Renal cortical epithelial cell (primary cell): ENCODE data around the gene BICD1. TPM values are rescaled to one million over a fixed set of nuclear protein-coding genes. Genes with fewer than 3 reads are reported as not detected.
"Not testable (repeated sequence)": the region's sequence is repeated elsewhere in the genome, so short reads cannot be mapped to it uniquely, and the experiment has no call there.

Source experiments
- DNase-seq: peaks from one replicate; pipeline ENCODE4 v3.0.0-alpha.2; 2011; ENCODE audit warnings: low read depth
- total RNA-seq: library from RNA; depleted of rRNA; stranded (reverse); fragments of >200 nt; gene quantifications from 2 replicates; pipeline ENCODE4 v1.2.3, GENCODE V29; 2014

Gene BICD1
- total RNA-seq, 1 donor from 2014 or later: 64.0 TPM

DNA sequence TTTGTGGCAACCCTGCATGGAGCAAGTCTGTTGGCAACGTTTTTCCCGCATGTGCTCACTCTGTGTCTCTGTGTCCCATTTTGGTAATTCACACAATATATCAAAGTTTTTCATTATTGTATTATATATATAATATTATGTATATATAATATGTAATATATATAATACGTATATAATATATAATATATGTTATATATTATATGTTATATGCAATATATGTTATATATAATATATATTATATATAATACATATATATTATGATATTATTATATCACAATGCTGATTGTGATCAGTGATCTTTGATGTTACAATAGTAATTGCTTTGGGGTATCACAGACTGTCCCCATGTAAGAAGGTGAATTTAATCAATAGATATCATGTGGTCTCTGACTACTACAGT is 84.8 kb downstream of the BICD1 start:
- DNase-seq: no peak

DNA sequence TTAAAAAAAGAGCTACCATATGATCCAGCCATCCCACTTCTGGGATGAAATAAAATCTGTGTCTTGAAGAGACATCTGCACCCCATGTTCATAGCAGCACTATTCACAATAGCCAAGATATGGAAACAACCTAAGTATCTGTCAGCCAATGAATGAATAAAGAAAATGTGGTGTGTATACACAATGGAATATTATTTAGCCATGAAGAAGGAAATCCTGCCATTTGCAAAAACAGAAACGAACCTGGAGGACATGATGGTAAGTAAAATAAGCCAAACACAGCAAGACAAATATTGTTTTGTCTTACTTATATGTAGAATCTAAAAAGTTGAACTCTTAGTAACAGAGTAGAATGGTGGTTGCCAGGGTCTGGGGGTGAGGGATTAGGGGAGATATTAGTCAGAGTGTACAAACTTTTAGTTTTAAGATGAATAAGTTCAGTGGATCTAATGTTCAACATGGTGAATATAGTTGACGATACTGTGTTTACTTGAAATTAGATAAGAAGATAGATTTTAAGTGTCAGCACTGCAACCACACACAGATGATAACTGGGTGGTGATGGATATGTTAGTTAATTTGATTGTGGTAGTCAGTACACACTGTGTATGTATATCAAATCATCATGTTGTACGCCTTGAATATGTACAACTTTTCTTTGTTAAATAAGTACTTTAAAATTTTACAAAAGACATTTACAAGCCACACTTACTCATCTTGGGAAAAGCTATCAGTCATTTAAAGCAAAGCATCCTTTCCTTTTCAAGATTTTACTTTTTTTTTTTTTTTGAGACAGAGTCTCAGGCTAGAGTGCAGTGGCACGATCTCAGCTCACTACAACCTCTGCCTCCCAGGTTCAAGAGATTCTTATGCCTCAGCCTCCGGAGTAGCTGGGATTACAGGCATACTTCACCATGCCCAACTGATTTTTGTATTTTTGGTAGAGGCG is 89.9 kb downstream of the BICD1 start:
- no peak for DNase-seq

DNA sequence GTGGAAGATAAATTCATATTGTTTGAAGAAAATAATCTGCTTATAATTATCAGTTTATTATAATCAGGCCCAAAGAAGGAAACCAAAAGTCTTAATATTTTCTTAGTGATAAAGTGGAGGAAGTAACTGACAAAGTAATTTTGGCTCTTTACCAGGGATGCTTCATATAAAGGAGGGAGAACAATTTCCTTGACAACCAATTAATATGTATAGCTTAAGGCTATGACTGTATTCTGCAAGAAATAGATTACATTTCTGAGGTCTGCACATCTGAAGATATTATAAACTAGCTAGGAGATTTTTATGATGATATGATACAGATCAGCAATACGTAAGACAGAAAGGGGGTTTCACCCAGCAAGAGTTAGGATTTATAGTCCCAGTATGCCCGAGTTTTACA is 90.8 kb downstream of the BICD1 start:
- DNase-seq: no peak

DNA sequence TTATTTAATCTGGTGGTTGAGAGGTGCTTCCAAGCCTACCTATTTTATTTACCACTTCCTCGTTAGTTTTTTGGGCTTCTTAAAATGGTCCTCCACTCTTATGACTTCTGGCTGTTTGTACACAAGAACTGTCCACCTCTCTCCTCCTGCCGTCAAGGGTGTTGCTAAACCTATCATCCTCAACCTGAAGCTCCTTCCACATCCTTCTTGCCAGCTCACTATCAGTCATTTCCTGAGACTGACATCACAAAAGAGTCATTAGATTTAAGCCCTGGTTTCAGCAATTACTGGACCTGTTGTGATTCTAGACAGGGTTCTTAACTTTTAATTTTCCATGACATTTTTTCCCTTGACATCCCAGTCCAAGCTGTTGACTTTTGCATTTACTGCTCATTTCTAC is 91.9 kb downstream of the BICD1 start:
- peak; percentile 61 for DNase-seq

DNA sequence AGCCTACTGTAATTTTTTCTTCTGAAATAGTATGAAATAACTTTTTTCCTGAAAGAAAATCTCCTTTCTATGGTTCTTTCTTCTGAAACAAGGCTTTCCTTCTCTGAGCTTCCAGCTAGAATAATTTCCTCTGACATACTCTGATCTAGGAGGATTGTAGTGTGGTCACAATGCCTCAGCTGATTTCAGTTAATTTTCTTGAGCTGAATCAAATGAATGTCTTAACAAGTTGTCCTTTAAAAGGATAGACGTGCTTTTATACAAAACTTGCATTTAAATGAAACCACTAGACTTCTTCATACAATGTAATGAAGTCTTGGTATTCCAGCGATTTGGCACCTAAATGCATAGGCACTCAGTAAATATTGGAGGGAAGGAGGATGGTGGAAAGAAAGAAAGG is 94.4 kb downstream of the BICD1 start:
- no peak for DNase-seq

DNA sequence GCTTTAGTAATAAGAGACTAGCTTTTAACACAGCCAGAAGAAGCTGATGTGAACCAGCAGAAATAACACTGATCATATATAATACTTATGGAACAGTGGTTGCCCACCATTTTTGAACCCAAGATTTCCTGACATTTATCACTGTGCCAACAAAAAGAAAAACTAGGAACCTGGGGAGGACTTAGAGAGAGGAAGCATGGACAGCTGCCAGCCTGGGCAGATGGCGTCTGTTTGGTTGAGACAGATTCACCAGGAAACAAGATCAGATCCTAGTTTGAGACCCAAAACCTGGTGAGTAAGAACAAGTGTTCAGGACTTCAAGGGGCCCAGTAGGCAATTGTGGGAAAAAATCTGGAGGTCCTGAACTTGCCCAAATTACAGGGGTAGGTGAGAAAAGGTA is 95.3 kb downstream of the BICD1 start:
- DNase-seq: no peak

DNA sequence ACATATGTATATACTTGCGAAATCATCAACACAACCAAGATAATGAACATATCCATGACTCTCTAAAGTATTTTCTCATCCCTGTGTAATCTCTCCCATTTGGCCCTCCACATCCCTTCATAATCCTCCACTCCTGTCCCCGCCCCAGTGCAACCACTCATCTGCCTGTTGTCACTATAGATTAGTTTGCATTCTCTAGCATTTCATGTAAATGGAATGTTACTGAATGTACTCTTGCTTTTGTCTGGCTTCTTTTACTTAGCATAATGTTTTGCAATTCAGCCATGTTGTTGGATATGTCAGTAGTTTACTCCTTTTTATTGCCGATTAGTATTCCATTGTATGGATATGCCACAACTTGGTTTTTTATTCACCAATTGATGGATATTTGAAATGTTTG is 99.1 kb downstream of the BICD1 start:
- no peak for DNase-seq

DNA sequence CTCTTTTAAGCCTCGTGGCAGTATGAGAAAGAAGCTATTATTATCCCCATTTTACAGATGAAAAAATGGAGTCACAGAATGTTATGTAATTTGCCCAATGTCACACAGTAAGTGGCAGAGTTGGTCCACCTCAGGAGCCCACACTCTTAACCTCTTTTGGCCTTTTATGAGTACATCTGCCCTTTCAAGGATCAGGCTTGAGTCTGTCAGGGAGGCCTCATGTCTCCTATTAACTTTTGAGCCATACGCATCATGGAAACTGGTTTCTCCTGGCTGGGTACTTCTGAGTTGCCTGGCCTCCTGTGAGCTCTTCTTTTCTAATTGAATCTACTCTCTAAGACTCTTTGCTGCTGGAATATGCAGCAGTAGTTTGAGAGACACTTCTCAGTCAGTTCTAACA is 101.7 kb downstream of the BICD1 start:
- no peak for DNase-seq

DNA sequence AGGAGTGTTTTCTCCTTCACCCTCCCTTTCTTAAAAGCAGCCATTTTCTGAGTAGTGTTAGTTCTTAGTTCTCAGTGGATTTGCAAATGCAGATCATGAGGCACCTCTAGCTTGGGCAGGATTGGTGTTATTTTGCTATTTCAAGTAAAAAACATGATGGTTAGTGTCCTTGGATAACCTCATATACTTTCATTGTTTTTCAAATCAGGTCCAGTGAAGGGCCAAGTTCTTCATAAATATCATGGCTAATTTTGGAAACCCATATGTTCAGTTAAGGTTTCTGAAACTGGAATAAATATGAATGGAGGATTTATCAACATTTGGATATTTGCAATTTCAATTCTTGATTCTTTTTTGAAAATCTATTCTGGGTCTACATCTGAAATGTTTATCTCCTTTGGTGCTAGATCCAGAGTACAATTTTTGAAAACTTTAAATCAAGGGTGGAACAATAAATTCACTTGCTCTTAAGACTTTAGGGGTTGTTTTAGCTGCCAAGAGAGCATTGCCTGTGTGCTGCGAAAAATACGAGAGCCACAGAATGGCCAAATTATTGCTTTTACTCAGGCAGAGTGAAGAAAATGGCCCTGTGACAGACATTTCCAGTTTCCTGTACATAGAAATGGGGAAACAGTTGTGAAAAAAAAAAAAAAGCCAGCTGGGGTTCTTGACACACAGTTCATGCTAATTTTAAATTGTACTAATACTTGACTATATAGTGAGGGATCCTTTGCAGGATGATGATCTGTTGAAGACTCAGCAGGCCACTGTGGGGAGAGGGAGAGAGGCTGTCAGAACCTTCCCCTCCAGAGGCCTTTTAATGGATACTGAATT is 104.6 kb downstream of the BICD1 start:
- no peak for DNase-seq

DNA sequence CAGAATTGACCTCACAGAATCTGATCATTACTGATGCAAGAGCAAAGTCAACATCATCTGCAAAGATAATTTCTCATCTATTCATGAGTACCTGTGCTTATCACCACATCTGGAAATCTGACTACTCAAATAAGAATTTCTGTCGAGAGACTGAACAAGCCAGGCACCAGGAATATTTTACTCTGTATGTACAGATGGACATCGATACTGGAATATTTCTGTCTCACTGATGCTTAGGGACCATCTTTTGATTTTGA is 105.2 kb downstream of the BICD1 start:
- no peak for DNase-seq

DNA sequence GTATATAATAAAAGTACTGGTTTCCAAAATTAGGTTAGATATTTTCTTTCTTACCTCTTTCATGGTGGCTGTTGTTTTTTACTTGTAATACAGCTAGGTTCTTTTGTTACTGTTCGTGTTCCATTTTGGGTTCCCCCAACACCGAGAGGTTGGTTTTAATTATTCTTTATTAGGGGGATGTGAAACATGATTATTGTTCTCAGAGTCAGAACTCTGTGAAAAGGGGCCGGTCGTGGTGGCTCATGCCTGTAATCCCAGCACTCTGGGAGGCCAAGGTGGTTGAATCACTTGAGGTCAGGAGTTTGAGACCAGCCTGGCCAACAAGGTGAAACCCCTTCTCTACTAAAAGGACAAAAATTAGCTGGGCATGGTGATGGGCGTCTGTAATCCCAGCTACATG is 108.1 kb downstream of the BICD1 start:
- no peak for DNase-seq

DNA sequence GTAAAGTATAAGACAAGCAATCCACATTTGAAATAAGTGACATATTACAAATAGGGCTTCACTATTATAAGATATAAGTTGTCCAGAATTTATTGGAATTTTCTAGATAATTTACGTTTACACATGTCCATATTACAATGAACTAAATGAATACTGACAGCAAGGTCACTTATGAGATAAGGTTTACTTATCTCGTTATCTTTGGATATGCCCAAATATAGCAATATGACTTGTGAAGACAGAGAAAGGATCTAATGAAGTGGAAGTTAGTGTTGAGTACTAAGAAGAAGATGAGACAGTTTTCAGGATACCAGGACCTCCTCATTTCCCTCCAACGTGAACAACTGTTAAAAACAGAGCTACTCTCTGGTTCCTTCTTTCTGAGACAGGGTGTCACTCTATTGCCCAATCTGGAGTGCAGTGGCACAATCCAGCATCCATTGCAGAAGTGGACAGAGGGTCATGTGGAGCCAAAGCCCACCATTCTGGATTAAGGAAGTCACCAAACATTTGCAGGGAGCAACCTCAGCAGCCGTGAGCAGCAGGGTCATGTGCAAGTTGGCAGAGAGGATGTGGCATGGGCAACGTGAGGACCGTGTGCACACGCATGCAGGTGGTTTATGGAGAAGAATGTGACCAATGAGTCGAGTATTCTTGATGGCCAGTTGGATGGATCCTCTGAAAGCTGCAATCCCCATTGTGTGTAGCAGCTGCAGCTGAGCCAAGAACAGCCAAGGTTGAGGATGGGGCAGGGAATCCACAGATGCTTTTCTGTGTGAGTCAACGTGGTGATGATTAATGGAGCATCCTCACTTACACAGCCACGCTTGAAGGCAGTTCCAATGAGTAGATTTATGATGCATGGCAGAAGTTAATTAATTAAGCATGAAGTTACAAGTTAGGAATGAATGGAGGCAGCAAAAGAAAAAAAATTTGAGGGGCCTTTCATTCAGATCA is 111.0 kb downstream of the BICD1 start:
- peak; percentile 98 for DNase-seq

DNA sequence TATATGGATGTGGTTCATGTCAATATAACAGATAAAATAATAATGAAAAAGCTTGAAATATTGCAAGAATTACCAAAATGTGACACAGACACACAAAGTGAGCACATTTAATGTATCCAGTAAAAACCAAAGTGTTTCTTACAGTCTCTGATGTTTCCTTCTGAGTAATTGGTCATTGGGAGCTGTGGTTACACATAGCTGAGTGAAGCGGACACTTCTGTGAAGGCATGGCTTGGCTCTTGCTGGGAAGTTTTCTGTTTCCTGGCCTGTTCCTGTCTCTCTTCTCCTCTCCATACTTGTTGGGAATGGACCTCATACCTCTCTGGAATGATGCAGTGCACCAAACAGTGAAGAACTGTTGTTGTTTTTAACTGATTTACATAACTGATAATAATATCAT is 117.3 kb downstream of the BICD1 start:
- no peak for DNase-seq

DNA sequence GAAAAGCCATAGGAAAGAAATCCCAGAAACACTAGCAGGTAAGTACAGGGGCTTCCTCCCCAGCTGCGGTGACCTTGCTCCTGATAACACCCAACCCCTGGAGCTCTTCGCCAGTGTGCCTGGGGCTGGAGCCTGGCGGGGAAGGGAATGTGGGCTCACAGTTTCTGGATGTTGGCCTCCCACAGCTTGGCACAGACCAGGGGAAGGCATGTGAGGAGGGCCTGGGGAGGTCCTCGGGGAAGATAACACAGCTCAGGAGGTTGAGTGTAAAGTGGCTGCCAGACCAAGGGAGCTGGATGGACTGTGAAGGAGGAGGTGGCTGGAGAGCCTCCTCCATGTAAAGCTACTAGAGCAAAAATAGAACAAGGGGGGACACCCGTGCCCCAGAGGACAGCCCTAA is 120.1 kb downstream of the BICD1 start:
- no peak for DNase-seq

DNA sequence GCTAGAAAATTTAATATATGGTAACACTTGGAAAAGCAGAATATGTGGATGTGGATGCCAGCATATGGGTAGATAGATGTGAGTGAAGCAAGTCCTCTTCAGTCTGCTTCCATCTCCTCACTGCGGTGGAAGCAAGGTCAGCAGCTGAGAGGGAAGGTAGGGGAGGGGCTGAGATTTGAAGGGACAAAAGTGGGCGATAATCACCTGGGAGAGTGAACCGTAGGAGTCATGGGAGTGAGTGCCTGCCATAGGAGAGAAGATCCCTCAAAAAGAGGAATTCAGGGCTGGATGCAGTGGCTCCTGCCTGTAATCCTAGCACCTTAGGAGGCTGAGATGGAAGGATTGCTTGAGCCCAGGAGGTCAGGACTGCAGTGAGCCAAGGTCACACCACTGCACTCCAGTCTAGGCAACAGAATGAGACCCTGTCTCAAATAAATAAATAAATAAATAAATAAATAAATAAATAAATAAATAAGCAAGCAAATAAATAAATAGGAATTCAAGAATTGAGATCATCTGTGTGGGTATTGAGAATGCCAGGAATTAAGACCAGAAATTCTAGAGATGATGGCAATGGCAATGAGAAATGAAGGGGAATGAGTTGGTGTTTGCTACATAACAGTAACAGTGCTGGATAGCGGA is 123.4 kb downstream of the BICD1 start:
- no peak for DNase-seq

DNA sequence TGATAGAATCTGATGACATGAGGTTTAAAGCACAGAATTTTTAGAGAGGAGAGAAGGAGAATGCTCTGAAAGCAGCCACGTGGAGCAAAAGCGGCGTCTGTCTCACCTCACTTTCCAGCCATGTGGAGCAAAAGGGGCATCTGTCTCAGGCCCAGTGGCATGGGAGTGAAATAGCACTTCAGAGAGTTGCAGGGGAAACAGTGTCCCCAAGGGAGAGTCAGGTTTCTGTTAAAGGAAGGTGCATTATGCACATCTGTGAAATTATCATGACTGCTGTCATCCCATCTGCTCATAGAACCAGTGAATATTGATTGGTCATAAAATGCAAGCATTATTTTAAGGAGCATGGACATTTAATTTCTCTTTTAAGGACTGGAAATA is 124.0 kb downstream of the BICD1 start:
- DNase-seq: no peak

DNA sequence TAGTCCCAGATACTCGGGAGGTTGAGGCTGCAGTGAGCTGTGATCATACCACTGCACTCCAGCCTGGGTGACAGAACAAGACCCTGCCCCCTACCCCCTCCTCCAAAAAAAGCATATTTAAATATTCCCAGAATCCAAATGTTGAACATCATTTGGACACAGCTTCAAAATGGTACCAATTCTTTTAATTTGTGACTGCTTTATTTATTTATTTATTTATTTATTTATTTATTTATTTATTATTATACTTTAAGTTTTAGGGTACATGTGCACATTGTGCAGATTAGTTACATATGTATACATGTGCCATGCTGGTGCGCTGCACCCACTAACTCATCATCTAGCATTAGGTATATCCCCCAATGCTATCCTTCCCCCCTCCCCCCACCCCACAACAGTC is 124.7 kb downstream of the BICD1 start:
- not testable (repeated sequence) for DNase-seq

DNA sequence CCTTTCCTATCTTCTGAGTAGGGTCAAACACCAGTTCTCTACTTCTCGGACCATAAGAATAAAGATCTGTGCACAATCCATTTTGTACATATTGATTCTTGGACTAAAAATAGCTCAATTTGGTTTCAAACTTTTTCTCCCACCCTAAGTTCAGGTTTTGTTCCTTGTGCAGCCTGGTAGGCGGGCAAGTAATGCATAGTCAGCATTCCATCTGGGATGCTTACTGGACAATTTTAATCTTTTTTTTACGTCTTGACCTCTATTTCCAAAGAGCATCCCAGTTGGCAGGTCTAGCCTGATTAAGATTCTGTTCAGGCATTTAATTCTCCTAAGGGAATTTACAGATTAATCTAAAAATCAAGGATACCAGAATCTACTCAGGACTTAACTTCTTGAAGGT is 126.9 kb downstream of the BICD1 start:
- no peak for DNase-seq

DNA sequence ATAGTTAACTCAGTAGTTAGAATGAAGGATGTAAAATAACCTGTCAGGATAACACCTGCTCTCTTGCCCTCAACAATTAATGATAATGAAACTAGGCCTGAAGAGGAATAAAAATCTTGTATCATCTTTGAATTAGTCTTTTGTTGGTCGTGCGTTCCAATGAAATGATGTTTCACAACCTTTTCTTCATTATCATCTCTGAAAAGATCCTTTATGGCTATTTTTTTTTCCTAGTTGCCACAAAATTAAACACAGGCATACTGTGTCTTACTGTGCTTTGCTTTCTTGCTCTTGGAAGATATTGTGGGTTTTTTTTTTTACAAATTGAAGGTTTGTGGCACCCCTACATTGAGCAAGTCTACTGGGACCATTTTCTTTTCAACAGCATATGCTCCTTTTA is 128.6 kb downstream of the BICD1 start:
- no peak for DNase-seq

DNA sequence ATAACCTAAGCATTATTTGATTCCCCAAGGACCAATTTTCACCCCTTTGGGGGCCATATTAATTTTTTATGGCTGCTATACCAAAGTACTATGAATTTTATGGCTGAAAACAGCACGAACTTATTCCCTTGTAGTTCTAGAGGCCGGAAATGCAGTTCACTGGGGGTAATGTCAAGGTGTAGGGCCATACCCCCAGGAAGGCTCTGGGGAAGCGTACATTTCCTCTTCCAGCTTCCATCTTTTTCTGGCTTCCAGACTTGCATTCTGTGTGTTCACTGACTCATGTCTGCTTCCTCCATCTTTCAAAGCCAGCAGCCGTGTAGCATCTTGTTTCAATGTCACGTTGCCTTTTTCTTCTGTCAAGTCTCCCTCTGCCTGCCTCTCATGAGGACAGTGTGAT is 133.5 kb downstream of the BICD1 start:
- DNase-seq: no peak

DNA sequence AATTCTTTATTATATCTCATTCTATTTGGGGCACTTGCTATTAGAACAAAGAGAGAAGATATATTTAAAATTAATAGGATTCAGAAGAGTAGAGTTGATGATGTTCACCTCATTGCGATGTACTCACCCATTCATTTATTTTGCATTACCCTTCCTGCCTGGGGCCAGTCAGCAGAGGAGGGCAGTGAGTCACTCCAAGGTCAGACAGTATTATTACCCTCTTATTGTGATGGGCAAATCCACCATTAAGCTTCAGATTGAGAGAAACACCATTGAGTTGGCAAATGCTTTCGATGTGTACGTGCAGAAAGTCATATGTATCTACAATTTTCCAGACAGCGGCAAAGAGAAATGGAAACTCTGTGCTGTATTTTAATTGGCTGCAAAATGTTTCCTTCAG is 134.2 kb downstream of the BICD1 start:
- peak; percentile 63 for DNase-seq

DNA sequence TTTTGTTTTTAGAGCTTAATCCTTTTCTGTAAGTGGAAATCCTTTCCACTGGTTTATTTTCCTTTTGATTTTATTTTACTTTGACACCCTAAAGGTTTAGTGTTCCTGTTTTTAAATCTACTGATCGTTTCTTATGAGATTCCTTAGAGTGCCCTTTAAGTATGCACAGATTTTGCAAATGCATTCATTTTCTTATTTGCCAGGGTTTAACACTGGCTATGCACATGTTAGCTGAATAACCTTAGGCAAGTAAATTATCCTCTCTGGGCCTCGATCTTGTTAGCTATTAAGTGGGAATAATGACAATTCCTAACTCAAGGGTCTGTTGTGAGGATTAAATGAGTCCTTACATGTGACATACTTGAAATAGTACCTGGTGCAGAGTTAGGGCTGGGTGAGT is 136.0 kb downstream of the BICD1 start:
- no peak for DNase-seq
